ENCODE data around the gene DYDC2. TPM values are rescaled to one million over a fixed set of nuclear protein-coding genes. Genes with fewer than 3 reads are reported as not detected.

The DYDC2 gene
- total RNA-seq, 1 experiment from 2014 or later, result 1.9 TPM

- TF ChIP-seq STAT6 (CRISPR knock-in tag; conservative IDR thresholded peaks at IDR 0.05; ENCODE audit: low read depth) (peak; percentile 87; the same call in 1 of the 2 replicates), ERG (CRISPR knock-in tag; IDR thresholded peaks at IDR 0.05) (no peak), RELA (CRISPR knock-in tag; IDR thresholded peaks at IDR 0.05; ENCODE audit: borderline replicate concordance) (peak; percentile 56; the same call in 1 of the 2 replicates), FOXJ3 (CRISPR knock-in tag; IDR thresholded peaks at IDR 0.05; ENCODE audit: borderline replicate concordance) (no peak), ZNF138 (CRISPR knock-in tag; conservative IDR thresholded peaks at IDR 0.05) (peak; percentile 87; the same call in 1 of the 2 replicates), ELF4 (CRISPR knock-in tag; IDR thresholded peaks at IDR 0.05; ENCODE audit: low read depth) (no peak), ZNF416 (CRISPR knock-in tag; IDR thresholded peaks at IDR 0.05) (no peak), HMGA2 (CRISPR knock-in tag; IDR thresholded peaks at IDR 0.05) (no peak), ZNF263 (CRISPR knock-in tag; IDR thresholded peaks at IDR 0.05; ENCODE audit: low read depth) (no peak), ESRRA (CRISPR knock-in tag; IDR thresholded peaks at IDR 0.05; ENCODE audit: borderline replicate concordance) (no peak), SOX15 (CRISPR knock-in tag; IDR thresholded peaks at IDR 0.05) (no peak), E2F5 (CRISPR knock-in tag; IDR thresholded peaks at IDR 0.05) (peak; percentile 72; the same call in 1 of the 2 replicates), ZNF423 (CRISPR knock-in tag; IDR thresholded peaks at IDR 0.05) (no peak), ZNF317 (CRISPR knock-in tag; IDR thresholded peaks at IDR 0.05; ENCODE audit: borderline replicate concordance, low read depth) (no peak), E2F4 (CRISPR knock-in tag; IDR thresholded peaks at IDR 0.05; ENCODE audit: borderline replicate concordance, low read depth) (no peak), ZNF671 (CRISPR knock-in tag; IDR thresholded peaks at IDR 0.05) (no peak), NFE2L1 (CRISPR knock-in tag; IDR thresholded peaks at IDR 0.05) (0 out of 2 replicates have a peak, but pooled peaks have one; percentile 39), ZNF121 (CRISPR knock-in tag; IDR thresholded peaks at IDR 0.05) (no peak), USF2 (CRISPR knock-in tag; IDR thresholded peaks at IDR 0.05) (peak; percentile 73), KAT7 (CRISPR knock-in tag; IDR thresholded peaks at IDR 0.05; ENCODE audit: borderline replicate concordance) (no peak), PREB (CRISPR knock-in tag; IDR thresholded peaks at IDR 0.05; ENCODE audit: borderline replicate concordance) (no peak), TCF7 (CRISPR knock-in tag; IDR thresholded peaks at IDR 0.05; ENCODE audit: low read depth) (no peak), HMGXB4 (CRISPR knock-in tag; IDR thresholded peaks at IDR 0.05) (no peak), AR (CRISPR knock-in tag; IDR thresholded peaks at IDR 0.05) (no peak), CREM (CRISPR knock-in tag; IDR thresholded peaks at IDR 0.05) (no peak), SMAD3 (CRISPR knock-in tag; IDR thresholded peaks at IDR 0.05; ENCODE audit: borderline replicate concordance) (no peak; the same call in 1 of the 2 replicates)
Observed at GRCh38 chr10:80356563-80356988, at the start of gene DYDC2, which contains the start of gene DYDC1 (continued).
